ENCODE measurements around the gene GNG7.

GNG7 gene

GRCh38 chr19:2551864-2552185 is 150.7 kb downstream of the GNG7 start:
- TF ChIP-seq CTCF (IDR thresholded peaks at IDR 0.05; ENCODE audit: low read depth, low read length, missing control alignments), result no peak
- H3K4me3 ChIP-seq (ENCODE audit: low read depth, low read length), result no peak overlapping the region
- no peak for DNase-seq (ENCODE audit: low read depth)

GRCh38 chr19:2551172-2551863 is 151.2 kb downstream of the GNG7 start:
- no peak for TF ChIP-seq CTCF (IDR thresholded peaks at IDR 0.05; ENCODE audit: low read depth, low read length, missing control alignments)
- H3K4me3 ChIP-seq (ENCODE audit: low read depth, low read length), result no peak overlapping the region
- no peak for DNase-seq (ENCODE audit: low read depth)

GRCh38 chr19:2550431-2551171 is 151.9 kb downstream of the GNG7 start:
- no peak for TF ChIP-seq CTCF (IDR thresholded peaks at IDR 0.05; ENCODE audit: low read depth, low read length, missing control alignments)
- H3K4me3 ChIP-seq (ENCODE audit: low read depth, low read length), result no peak overlapping the region
- DNase-seq (ENCODE audit: low read depth), result no peak

- H3K4me3 ChIP-seq (ENCODE audit: low read depth, low read length), result no peak overlapping the region
- no peak for DNase-seq (ENCODE audit: low read depth)
- TF ChIP-seq CTCF (IDR thresholded peaks at IDR 0.05; ENCODE audit: low read depth, low read length, missing control alignments), result no peak
Observed at GRCh38 chr19:2549701-2550191, 152.7 kb downstream of the GNG7 start.

- TF ChIP-seq CTCF (IDR thresholded peaks at IDR 0.05; ENCODE audit: low read depth, low read length, missing control alignments), result no peak
- no peak overlapping the region for H3K4me3 ChIP-seq (ENCODE audit: low read depth, low read length)
- DNase-seq (ENCODE audit: low read depth), result no peak
Observed at GRCh38 chr19:2548966-2549365, 153.5 kb downstream of the GNG7 start.

GRCh38 chr19:2547721-2548120 is 154.8 kb downstream of the GNG7 start:
- TF ChIP-seq CTCF (IDR thresholded peaks at IDR 0.05; ENCODE audit: low read depth, low read length, missing control alignments), result no peak
- no peak overlapping the region for H3K4me3 ChIP-seq (ENCODE audit: low read depth, low read length)
- no peak for DNase-seq (ENCODE audit: low read depth)
